Effector memory CD8-positive, alpha-beta T cell (primary cell): Measurements from ENCODE around the gene RNASE7.
A peak's percentile ranks its signal among the peaks of the same experiment; 100 is the strongest.

Experiments
- ATAC-seq: fragments of 150-1000 bp; cut with Tn5 transposase; replicated peaks from 2 replicates; pipeline ENCODE4 v1.10.0; 2021; ENCODE audit warnings: mild to moderate bottlenecking, moderate library complexity
- DNase-seq, 3 experiments: peaks; one replicate each; pipeline ENCODE4 v3.0.0; 2021
- H3K27ac Mint-ChIP-seq, 2 donors: one replicate each; pipeline ENCODE4 v1.8.0; 2022; ENCODE audit warnings: mild to moderate bottlenecking in 2 of 2, mixed read lengths in 2 of 2, moderate library complexity in 2 of 2
- H3K27me3 Mint-ChIP-seq, 2 donors: one replicate each; pipeline ENCODE4 v1.8.0; 2022; ENCODE audit warnings: mixed read lengths in 2 of 2
- H3K36me3 Mint-ChIP-seq: one replicate; pipeline ENCODE4 v1.8.0; 2022; ENCODE audit warnings: mild to moderate bottlenecking, moderate library complexity, mixed read lengths; ENCODE audit not compliant: insufficient read depth
- H3K4me1 Mint-ChIP-seq, 2 donors: one replicate each; pipeline ENCODE4 v1.8.0; 2022; ENCODE audit warnings: low read depth in 2 of 2, mixed read lengths in 2 of 2
- H3K4me3 Mint-ChIP-seq, 2 donors: one replicate each; pipeline ENCODE4 v1.8.0; 2022; ENCODE audit warnings: mild to moderate bottlenecking in 2 of 2, mixed read lengths in 2 of 2, moderate library complexity in 2 of 2
- H3K9me3 Mint-ChIP-seq, 2 donors: one replicate each; pipeline ENCODE4 v1.8.0; 2022; ENCODE audit warnings: mixed read lengths in 2 of 2

The RNASE7 gene

GRCh38 chr14:21070610-21071224, 28.6 kb downstream of the RNASE7 start:
- peaks cover 11% of the 10 kb centered on the region for H3K36me3 Mint-ChIP-seq
- peaks cover 74 to 84% of the 10 kb centered on the region in 2 donors for H3K27me3 Mint-ChIP-seq
- H3K9me3 Mint-ChIP-seq: no peaks in the 10 kb centered on the region
- DNase-seq (peak in 2 of 3 experiments; percentile 18), ATAC-seq (peak; percentile 35)
- peak overlapping the region; percentile 86 to 90 for H3K27ac Mint-ChIP-seq
- H3K4me3 Mint-ChIP-seq: peak overlapping the region; percentile 85
- H3K4me1 Mint-ChIP-seq: peaks cover 28 to 34% of the 10 kb centered on the region in 2 donors

- peaks cover 11% of the 10 kb centered on the region for H3K36me3 Mint-ChIP-seq
- ATAC-seq (peak; percentile 38), DNase-seq (peak in 2 of 3 experiments; percentile 18 to 20)
- H3K27me3 Mint-ChIP-seq: peaks cover 72 to 81% of the 10 kb centered on the region in 2 donors
- no peaks in the 10 kb centered on the region for H3K9me3 Mint-ChIP-seq
- H3K4me3 Mint-ChIP-seq: peak overlapping the region; percentile 85
- H3K27ac Mint-ChIP-seq: peak overlapping the region; percentile 86 to 90
- peaks cover 28 to 34% of the 10 kb centered on the region in 2 donors for H3K4me1 Mint-ChIP-seq
These were observed 29.3 kb downstream of the RNASE7 start for GRCh38 chr14:21071225-21072030.

GRCh38 chr14:21072031-21072473, 29.9 kb downstream of the RNASE7 start:
- Mint-ChIP-seq H3K27ac (peak overlapping the region in 1 of 2 donors; percentile 86), H3K27me3 (peaks cover 66 to 76% of the 10 kb centered on the region in 2 donors)
- no peak for ATAC-seq

GRCh38 chr14:21072781-21073339, 30.7 kb downstream of the RNASE7 start:
- H3K4me1 Mint-ChIP-seq: peaks cover 28 to 34% of the 10 kb centered on the region in 2 donors
- no peak overlapping the region for H3K27ac Mint-ChIP-seq
- peaks cover 11% of the 10 kb centered on the region for H3K36me3 Mint-ChIP-seq
- no peak for DNase-seq
- H3K9me3 Mint-ChIP-seq: no peaks in the 10 kb centered on the region
- H3K27me3 Mint-ChIP-seq: peaks cover 58 to 71% of the 10 kb centered on the region in 2 donors
- H3K4me3 Mint-ChIP-seq: peak overlapping the region; percentile 85
- ATAC-seq: no peak

More at GRCh38 chr14:21072031-21072473, 29.9 kb downstream of the RNASE7 start:
- Mint-ChIP-seq H3K4me3 (peak overlapping the region; percentile 85), H3K9me3 (no peaks in the 10 kb centered on the region), H3K36me3 (peaks cover 11% of the 10 kb centered on the region), H3K4me1 (peaks cover 28 to 34% of the 10 kb centered on the region in 2 donors)
- DNase-seq: no peak

DNA sequence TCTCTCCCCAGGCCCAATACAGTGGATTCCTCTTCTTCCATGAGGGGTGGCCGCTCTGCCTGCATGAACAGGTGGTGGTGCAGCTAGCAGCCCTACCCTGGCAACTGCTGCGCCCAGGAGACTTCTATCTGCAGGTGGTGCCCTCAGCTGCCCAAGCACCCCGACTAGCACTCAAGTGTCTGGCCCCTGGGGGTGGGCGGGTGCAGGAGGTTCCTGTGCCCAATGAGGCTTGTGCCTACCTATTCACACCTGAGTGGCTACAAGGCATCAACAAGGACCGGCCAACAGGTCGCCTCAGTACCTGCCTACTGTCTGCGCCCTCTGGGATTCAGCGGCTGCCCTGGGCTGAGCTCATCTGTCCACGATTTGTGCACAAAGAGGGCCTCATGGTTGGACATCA, 31.8 kb downstream of the RNASE7 start:
- H3K27me3 Mint-ChIP-seq: peaks cover 50 to 71% of the 10 kb centered on the region in 2 donors
- peaks cover 7% of the 10 kb centered on the region for H3K36me3 Mint-ChIP-seq
- no peak overlapping the region for H3K4me3 Mint-ChIP-seq
- DNase-seq (no peak), ATAC-seq (no peak)
- H3K27ac Mint-ChIP-seq: no peak overlapping the region
- peaks cover 22 to 29% of the 10 kb centered on the region in 2 donors for H3K4me1 Mint-ChIP-seq
- H3K9me3 Mint-ChIP-seq: no peaks in the 10 kb centered on the region

GRCh38 chr14:21074398-21075272, 32.5 kb downstream of the RNASE7 start:
- Mint-ChIP-seq H3K9me3 (no peaks in the 10 kb centered on the region), H3K4me3 (no peak overlapping the region), H3K4me1 (peaks cover 16 to 21% of the 10 kb centered on the region in 2 donors), H3K27me3 (peaks cover 43 to 66% of the 10 kb centered on the region in 2 donors), H3K27ac (no peak overlapping the region), H3K36me3 (peaks cover 5% of the 10 kb centered on the region)
- no peak for DNase-seq
- ATAC-seq: no peak

DNA sequence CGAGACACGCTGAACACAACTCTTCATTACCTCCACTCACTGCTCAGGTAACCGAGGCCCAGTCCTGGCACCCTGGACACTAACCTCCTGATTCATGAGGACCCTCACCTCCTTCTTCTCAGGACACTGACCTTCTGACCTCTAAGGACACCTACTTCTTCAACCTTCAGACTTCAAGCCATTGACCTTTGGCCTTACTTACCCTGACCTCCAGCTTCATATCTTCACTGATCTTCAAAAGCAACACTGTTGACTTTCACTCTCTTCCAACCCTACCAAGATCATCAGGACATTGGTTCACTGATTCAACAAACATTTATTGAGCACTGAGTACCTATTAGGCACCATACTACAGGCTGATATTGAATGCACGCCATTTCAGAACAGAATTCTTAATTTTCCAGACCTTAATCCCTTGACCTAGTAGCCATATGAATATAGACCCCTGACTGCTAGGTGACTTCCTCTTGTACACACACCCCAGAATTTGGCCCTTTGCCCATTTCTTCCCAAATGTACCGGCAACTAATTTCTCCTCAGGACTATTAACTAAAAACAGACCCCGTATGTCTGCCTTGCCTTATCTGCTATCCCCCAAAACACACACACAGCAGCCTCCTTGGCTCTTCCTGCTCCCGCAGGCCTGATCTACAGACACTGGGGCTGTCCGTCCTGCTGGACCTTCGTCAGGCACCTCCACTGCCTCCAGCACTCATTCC, 33.7 kb downstream of the RNASE7 start:
- H3K4me1 Mint-ChIP-seq: peaks cover 9 to 12% of the 10 kb centered on the region in 2 donors
- DNase-seq (no peak), ATAC-seq (no peak)
- H3K4me3 Mint-ChIP-seq: no peak overlapping the region
- peak overlapping the region in 1 of 2 donors; percentile 3 for H3K27ac Mint-ChIP-seq
- no peaks in the 10 kb centered on the region for H3K9me3 Mint-ChIP-seq
- peaks cover 34 to 66% of the 10 kb centered on the region in 2 donors for H3K27me3 Mint-ChIP-seq
- peaks cover 3% of the 10 kb centered on the region for H3K36me3 Mint-ChIP-seq

GRCh38 chr14:21077672-21078071, 35.5 kb downstream of the RNASE7 start:
- H3K4me3 Mint-ChIP-seq: no peak overlapping the region
- peaks cover under 1% of the 10 kb centered on the region for H3K36me3 Mint-ChIP-seq
- ATAC-seq (no peak), DNase-seq (no peak)
- H3K4me1 Mint-ChIP-seq: no peaks in the 10 kb centered on the region
- peaks cover 18 to 48% of the 10 kb centered on the region in 2 donors for H3K27me3 Mint-ChIP-seq
- no peak overlapping the region for H3K27ac Mint-ChIP-seq
- H3K9me3 Mint-ChIP-seq: no peaks in the 10 kb centered on the region

DNA sequence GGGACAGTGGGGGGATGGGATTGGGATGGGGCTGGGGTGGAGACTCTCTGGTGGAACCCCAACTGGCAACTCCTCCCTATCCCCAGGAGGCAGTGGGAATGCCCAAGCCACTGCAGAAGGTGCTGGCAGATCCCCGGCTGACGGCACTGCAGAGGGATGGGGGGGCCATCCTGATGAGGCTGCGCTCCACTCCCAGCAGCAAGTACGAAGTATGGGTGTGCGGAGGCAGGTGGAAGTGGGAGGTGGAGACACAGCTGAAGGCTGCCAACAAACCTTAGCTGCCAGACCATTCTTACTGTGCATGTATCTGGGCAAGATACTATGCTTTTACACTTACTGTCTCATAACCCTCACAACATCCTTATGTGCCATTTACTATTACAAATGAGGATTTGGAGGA, 36.1 kb downstream of the RNASE7 start:
- Mint-ChIP-seq H3K9me3 (no peaks in the 10 kb centered on the region), H3K27me3 (peaks cover 12 to 42% of the 10 kb centered on the region in 2 donors), H3K4me1 (no peaks in the 10 kb centered on the region), H3K4me3 (no peak overlapping the region), H3K36me3 (no peaks in the 10 kb centered on the region), H3K27ac (no peak overlapping the region)
- no peak for ATAC-seq
- DNase-seq: no peak

GRCh38 chr14:21078726-21079125, 36.6 kb downstream of the RNASE7 start:
- ATAC-seq (no peak), DNase-seq (no peak)
- Mint-ChIP-seq H3K36me3 (no peaks in the 10 kb centered on the region), H3K4me1 (no peaks in the 10 kb centered on the region), H3K27me3 (peaks cover 7 to 37% of the 10 kb centered on the region in 2 donors), H3K27ac (peak overlapping the region in 1 of 2 donors; percentile 21), H3K4me3 (no peak overlapping the region), H3K9me3 (no peaks in the 10 kb centered on the region)

DNA sequence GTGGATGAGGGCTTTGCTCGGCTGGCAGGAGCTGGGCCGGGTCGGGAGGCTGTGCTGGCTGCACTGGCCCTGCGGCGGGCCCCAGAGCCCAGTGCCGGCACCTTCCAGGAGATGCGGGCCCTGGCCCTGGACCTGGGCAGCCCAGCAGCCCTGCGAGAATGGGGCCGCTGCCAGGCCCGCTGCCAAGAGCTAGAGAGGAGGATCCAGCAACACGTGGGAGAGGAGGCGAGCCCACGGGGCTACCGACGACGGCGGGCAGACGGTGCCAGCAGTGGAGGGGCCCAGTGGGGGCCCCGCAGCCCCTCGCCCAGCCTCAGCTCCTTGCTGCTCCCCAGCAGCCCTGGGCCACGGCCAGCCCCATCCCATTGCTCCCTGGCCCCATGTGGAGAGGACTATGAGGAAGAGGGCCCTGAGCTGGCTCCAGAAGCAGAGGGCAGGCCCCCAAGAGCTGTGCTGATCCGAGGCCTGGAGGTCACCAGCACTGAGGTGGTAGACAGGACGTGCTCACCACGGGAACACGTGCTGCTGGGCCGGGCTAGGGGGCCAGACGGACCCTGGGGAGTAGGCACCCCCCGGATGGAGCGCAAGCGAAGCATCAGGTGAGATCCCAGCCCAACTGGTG, 39.5 kb downstream of the RNASE7 start:
- H3K4me1 Mint-ChIP-seq: peaks cover 3% of the 10 kb centered on the region in 2 donors
- H3K27me3 Mint-ChIP-seq: peaks cover 0 to 26% of the 10 kb centered on the region in 2 donors
- ATAC-seq: no peak
- H3K9me3 Mint-ChIP-seq: no peaks in the 10 kb centered on the region
- no peak for DNase-seq
- no peak overlapping the region for H3K4me3 Mint-ChIP-seq
- peaks cover 4% of the 10 kb centered on the region for H3K36me3 Mint-ChIP-seq
- H3K27ac Mint-ChIP-seq: no peak overlapping the region
